ENCODE measurements around the gene ZSWIM4. TPM values are rescaled to one million over a fixed set of nuclear protein-coding genes. Genes with fewer than 3 reads are reported as not detected.

The ZSWIM4 gene
- total and polyA plus RNA-seq, 2 experiments from 2014 or later: 5.4 to 42.3 TPM

- H3K36me3 Mint-ChIP-seq (ENCODE audit: low read depth): peaks cover 51% of the 10 kb centered on the region
- Histone ChIP-seq H3K9me2 (ENCODE audit: insufficient read depth) (no peaks in the 10 kb centered on the region), H2AFZ (no peak overlapping the region), H3K4me1 (ENCODE audit: insufficient read depth) (no peaks in the 10 kb centered on the region), H3F3A (replicated peaks; ENCODE audit: low read depth) (0 out of 2 replicates have a peak, but pooled peaks cover 4% of the 10 kb centered on the region), H3K36me3 (ENCODE audit: insufficient read depth) (peaks cover 9% of the 10 kb centered on the region), H3K4me3 (peak overlapping the region; percentile 65), H3K27ac (ENCODE audit: low read depth) (no peak overlapping the region), H3K27me3 (ENCODE audit: insufficient read depth) (no peaks in the 10 kb centered on the region), H4K20me1 (replicated peaks; ENCODE audit: insufficient read depth) (peaks cover 1% of the 10 kb centered on the region), H3K79me2 (replicated peaks; ENCODE audit: insufficient read depth) (no peaks in the 10 kb centered on the region), H3K4me2 (peak overlapping the region; percentile 85)
- H3K27me3 Mint-ChIP-seq (ENCODE audit: insufficient read depth, low read depth, poor library complexity): peaks cover 18% of the 10 kb centered on the region
- DNase-seq (ENCODE audit: low spot score) (peak; percentile 100), ATAC-seq (peak; percentile 90)
- H3K4me1 Mint-ChIP-seq: peaks cover 4% of the 10 kb centered on the region; the same call in 2 of the 3 replicates
- peak overlapping the region; percentile 97 for H3K27ac Mint-ChIP-seq
- H3K4me3 Mint-ChIP-seq: peak overlapping the region; percentile 77
- H3K9me3 Mint-ChIP-seq: no peaks in the 10 kb centered on the region; the same call in 2 of the 3 replicates
- TF ChIP-seq, protein P1, sequence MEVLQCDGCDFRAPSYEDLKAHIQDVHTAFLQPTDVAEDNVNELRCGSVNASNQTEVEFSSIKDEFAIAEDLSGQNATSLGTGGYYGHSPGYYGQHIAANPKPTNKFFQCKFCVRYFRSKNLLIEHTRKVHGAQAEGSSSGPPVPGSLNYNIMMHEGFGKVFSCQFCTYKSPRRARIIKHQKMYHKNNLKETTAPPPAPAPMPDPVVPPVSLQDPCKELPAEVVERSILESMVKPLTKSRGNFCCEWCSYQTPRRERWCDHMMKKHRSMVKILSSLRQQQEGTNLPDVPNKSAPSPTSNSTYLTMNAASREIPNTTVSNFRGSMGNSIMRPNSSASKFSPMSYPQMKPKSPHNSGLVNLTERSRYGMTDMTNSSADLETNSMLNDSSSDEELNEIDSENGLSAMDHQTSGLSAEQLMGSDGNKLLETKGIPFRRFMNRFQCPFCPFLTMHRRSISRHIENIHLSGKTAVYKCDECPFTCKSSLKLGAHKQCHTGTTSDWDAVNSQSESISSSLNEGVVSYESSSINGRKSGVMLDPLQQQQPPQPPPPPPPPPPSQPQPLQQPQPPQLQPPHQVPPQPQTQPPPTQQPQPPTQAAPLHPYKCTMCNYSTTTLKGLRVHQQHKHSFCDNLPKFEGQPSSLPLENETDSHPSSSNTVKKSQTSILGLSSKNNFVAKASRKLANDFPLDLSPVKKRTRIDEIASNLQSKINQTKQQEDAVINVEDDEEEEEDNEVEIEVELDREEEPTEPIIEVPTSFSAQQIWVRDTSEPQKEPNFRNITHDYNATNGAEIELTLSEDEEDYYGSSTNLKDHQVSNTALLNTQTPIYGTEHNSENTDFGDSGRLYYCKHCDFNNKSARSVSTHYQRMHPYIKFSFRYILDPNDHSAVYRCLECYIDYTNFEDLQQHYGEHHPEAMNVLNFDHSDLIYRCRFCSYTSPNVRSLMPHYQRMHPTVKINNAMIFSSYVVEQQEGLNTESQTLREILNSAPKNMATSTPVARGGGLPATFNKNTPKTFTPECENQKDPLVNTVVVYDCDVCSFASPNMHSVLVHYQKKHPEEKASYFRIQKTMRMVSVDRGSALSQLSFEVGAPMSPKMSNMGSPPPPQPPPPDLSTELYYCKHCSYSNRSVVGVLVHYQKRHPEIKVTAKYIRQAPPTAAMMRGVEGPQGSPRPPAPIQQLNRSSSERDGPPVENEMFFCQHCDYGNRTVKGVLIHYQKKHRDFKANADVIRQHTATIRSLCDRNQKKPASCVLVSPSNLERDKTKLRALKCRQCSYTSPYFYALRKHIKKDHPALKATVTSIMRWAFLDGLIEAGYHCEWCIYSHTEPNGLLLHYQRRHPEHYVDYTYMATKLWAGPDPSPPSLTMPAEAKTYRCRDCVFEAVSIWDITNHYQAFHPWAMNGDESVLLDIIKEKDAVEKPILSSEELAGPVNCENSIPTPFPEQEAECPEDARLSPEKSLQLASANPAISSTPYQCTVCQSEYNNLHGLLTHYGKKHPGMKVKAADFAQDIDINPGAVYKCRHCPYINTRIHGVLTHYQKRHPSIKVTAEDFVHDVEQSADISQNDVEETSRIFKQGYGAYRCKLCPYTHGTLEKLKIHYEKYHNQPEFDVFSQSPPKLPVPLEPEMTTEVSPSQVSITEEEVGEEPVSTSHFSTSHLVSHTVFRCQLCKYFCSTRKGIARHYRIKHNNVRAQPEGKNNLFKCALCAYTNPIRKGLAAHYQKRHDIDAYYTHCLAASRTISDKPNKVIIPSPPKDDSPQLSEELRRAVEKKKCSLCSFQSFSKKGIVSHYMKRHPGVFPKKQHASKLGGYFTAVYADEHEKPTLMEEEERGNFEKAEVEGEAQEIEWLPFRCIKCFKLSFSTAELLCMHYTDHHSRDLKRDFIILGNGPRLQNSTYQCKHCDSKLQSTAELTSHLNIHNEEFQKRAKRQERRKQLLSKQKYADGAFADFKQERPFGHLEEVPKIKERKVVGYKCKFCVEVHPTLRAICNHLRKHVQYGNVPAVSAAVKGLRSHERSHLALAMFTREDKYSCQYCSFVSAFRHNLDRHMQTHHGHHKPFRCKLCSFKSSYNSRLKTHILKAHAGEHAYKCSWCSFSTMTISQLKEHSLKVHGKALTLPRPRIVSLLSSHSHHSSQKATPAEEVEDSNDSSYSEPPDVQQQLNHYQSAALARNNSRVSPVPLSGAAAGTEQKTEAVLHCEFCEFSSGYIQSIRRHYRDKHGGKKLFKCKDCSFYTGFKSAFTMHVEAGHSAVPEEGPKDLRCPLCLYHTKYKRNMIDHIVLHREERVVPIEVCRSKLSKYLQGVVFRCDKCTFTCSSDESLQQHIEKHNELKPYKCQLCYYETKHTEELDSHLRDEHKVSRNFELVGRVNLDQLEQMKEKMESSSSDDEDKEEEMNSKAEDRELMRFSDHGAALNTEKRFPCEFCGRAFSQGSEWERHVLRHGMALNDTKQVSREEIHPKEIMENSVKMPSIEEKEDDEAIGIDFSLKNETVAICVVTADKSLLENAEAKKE (CRISPR knock-in tag; IDR thresholded peaks at IDR 0.05): no peak
- TF ChIP-seq ETS1 (IDR thresholded peaks at IDR 0.05) (no peak), STAT1 (IDR thresholded peaks at IDR 0.05; ENCODE audit: unreplicated experiment) (no peak), NANOG (IDR thresholded peaks at IDR 0.05; ENCODE audit: borderline replicate concordance) (no peak), REST (IDR thresholded peaks at IDR 0.05; ENCODE audit: unreplicated experiment) (no peak), POLR2AphosphoS5 (IDR thresholded peaks at IDR 0.05; ENCODE audit: low read depth) (no peak), EZH2 (IDR thresholded peaks at IDR 0.05; ENCODE audit: low read depth, unreplicated experiment) (no peak), ZNF114 (CRISPR knock-in tag; IDR thresholded peaks at IDR 0.05) (no peak), EZH2phosphoT487 (IDR thresholded peaks at IDR 0.05; ENCODE audit: unreplicated experiment) (no peak), JUNB (IDR thresholded peaks at IDR 0.05; ENCODE audit: unreplicated experiment) (no peak), ZNF331 (CRISPR knock-in tag; IDR thresholded peaks at IDR 0.05; ENCODE audit: low read depth) (no peak), CREB1 (CRISPR knock-in tag; IDR thresholded peaks at IDR 0.05; ENCODE audit: low read depth) (no peak)
- TF ChIP-seq, protein P2, sequence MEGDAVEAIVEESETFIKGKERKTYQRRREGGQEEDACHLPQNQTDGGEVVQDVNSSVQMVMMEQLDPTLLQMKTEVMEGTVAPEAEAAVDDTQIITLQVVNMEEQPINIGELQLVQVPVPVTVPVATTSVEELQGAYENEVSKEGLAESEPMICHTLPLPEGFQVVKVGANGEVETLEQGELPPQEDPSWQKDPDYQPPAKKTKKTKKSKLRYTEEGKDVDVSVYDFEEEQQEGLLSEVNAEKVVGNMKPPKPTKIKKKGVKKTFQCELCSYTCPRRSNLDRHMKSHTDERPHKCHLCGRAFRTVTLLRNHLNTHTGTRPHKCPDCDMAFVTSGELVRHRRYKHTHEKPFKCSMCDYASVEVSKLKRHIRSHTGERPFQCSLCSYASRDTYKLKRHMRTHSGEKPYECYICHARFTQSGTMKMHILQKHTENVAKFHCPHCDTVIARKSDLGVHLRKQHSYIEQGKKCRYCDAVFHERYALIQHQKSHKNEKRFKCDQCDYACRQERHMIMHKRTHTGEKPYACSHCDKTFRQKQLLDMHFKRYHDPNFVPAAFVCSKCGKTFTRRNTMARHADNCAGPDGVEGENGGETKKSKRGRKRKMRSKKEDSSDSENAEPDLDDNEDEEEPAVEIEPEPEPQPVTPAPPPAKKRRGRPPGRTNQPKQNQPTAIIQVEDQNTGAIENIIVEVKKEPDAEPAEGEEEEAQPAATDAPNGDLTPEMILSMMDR (conservative IDR thresholded peaks at IDR 0.05; ENCODE audit: low read depth in 2 of 2): no peak
Observed at GRCh38 chr19:13817018-13817614, 21.9 kb downstream of the ZSWIM4 start.

Data from GM23338 (cell line).